MM.1S (cell line): Measurements from ENCODE around the gene COL7A1.

Experiments used
- DNase-seq: peaks from one replicate; pipeline ENCODE4 v3.0.0-alpha.2; 2015
- H2AFZ ChIP-seq: fragments of 300-600 bp; sonication (generic); 2 replicates; pipeline ENCODE4 v1.6.0; 2016; ENCODE audit warnings: antibody characterized with exemption, low read length
- H3F3A ChIP-seq: fragments of 300-600 bp; sonication (generic); 2 replicates; pipeline ENCODE4 v1.6.1; 2016; ENCODE audit warnings: mild to moderate bottlenecking, antibody characterized with exemption, low read length, moderate library complexity, mixed read lengths; ENCODE audit not compliant: insufficient read depth
- H3K27ac ChIP-seq: fragments of 300-600 bp; sonication (generic); 2 replicates; pipeline ENCODE4 v1.5.1; 2016; ENCODE audit warnings: mild to moderate bottlenecking, low read length
- H3K27me3 ChIP-seq: fragments of 300-600 bp; sonication (generic); replicated peaks from 2 replicates; pipeline ENCODE4 v1.6.0; 2016; ENCODE audit warnings: low read length; ENCODE audit not compliant: insufficient read depth
- H3K36me3 ChIP-seq: fragments of 300-600 bp; sonication (generic); replicated peaks from 2 replicates; pipeline ENCODE4 v1.6.1; 2016; ENCODE audit warnings: mild to moderate bottlenecking, low read length, mixed read lengths; ENCODE audit not compliant: insufficient read depth
- H3K4me1 ChIP-seq: fragments of 300-600 bp; sonication (generic); 2 replicates; pipeline ENCODE4 v1.6.1; 2016; ENCODE audit warnings: low read length, mixed read lengths
- H3K4me2 ChIP-seq: fragments of 300-600 bp; sonication (generic); 2 replicates; pipeline ENCODE4 v1.6.0; 2016; ENCODE audit warnings: low read depth, low read length
- H3K4me3 ChIP-seq: fragments of 300-600 bp; sonication (generic); 2 replicates; pipeline ENCODE4 v1.5.1; 2016; ENCODE audit warnings: low read length, mixed read lengths
- H3K79me2 ChIP-seq: fragments of 300-600 bp; sonication (generic); 2 replicates; pipeline ENCODE4 v1.6.1; 2016; ENCODE audit warnings: mixed run types, low read length, mixed read lengths
- H3K9ac ChIP-seq: fragments of 300-600 bp; sonication (generic); 2 replicates; pipeline ENCODE4 v1.6.1; 2016; ENCODE audit warnings: low read length, mixed read lengths
- H3K9me2 ChIP-seq: fragments of 300-600 bp; sonication (generic); replicated peaks from 2 replicates; pipeline ENCODE4 v1.6.1; 2016; ENCODE audit warnings: mild to moderate bottlenecking, low read length, mixed read lengths; ENCODE audit not compliant: insufficient read depth
- H3K9me3 ChIP-seq: fragments of 300-600 bp; sonication (generic); replicated peaks from 2 replicates; pipeline ENCODE4 v1.6.1; 2016; ENCODE audit warnings: mild to moderate bottlenecking, low read length, mixed read lengths; ENCODE audit not compliant: insufficient read depth
- H4K20me1 ChIP-seq: fragments of 300-600 bp; sonication (generic); 2 replicates; pipeline ENCODE4 v1.6.1; 2016; ENCODE audit warnings: mild to moderate bottlenecking, low read length, moderate library complexity, mixed read lengths; ENCODE audit not compliant: insufficient read depth
- EZH2 ChIP-seq: fragments of 300-600 bp; sonication (generic); optimal IDR thresholded peaks from 2 replicates; pipeline ENCODE3; 2017; ENCODE audit warnings: low read depth, mild to moderate bottlenecking, antibody characterized with exemption, low read length, mixed read lengths
- EZH2phosphoT487 ChIP-seq: fragments of 300-600 bp; sonication (generic); IDR thresholded peaks from 2 replicates; pipeline ENCODE4 v1.6.1; 2018; ENCODE audit warnings: antibody characterized with exemption, low read length
- TF ChIP-seq, protein P1 (sequence below): fragments of 300-600 bp; sonication (generic); IDR thresholded peaks from 2 replicates; pipeline ENCODE4 v1.5.1; 2016; ENCODE audit warnings: antibody characterized with exemption, low read length, mixed read lengths

The COL7A1 gene

DNA sequence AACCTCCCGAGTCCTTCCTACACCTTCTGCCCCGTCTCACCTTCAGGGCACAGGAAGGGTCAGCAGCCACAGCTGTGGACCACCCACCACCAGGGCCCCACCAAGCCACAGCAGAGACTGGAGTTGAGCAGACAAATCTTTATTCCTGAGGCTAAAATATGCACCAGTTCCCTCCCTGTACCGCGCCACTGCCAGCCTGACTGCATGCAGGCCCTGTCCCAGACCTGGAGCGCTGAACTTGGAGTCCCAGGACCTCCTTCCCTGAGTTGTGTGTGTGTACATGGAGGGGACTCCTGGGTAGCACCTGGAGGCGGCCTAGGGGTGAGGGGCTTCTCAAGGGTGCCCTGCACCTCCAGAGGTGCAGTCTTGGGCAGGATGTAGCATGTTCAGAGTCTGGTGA lies 30.5 kb upstream of the COL7A1 start:
- H3K9me2 ChIP-seq: no peaks in the 10 kb centered on the region
- H3K27ac ChIP-seq: no peak overlapping the region
- TF ChIP-seq EZH2 (no peak), EZH2phosphoT487 (no peak)
- TF ChIP-seq, protein P1, sequence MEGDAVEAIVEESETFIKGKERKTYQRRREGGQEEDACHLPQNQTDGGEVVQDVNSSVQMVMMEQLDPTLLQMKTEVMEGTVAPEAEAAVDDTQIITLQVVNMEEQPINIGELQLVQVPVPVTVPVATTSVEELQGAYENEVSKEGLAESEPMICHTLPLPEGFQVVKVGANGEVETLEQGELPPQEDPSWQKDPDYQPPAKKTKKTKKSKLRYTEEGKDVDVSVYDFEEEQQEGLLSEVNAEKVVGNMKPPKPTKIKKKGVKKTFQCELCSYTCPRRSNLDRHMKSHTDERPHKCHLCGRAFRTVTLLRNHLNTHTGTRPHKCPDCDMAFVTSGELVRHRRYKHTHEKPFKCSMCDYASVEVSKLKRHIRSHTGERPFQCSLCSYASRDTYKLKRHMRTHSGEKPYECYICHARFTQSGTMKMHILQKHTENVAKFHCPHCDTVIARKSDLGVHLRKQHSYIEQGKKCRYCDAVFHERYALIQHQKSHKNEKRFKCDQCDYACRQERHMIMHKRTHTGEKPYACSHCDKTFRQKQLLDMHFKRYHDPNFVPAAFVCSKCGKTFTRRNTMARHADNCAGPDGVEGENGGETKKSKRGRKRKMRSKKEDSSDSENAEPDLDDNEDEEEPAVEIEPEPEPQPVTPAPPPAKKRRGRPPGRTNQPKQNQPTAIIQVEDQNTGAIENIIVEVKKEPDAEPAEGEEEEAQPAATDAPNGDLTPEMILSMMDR: no peak
- H2AFZ ChIP-seq: no peak overlapping the region
- H3K79me2 ChIP-seq: no peaks in the 10 kb centered on the region
- no peaks in the 10 kb centered on the region for H3K9me3 ChIP-seq
- no peak for DNase-seq
- no peak overlapping the region for H3K9ac ChIP-seq
- no peaks in the 10 kb centered on the region for H4K20me1 ChIP-seq
- no peaks in the 10 kb centered on the region for H3F3A ChIP-seq
- H3K4me2 ChIP-seq: no peak overlapping the region
- no peaks in the 10 kb centered on the region for H3K27me3 ChIP-seq
- no peak overlapping the region for H3K4me3 ChIP-seq
- no peaks in the 10 kb centered on the region for H3K4me1 ChIP-seq
- no peaks in the 10 kb centered on the region for H3K36me3 ChIP-seq

DNA sequence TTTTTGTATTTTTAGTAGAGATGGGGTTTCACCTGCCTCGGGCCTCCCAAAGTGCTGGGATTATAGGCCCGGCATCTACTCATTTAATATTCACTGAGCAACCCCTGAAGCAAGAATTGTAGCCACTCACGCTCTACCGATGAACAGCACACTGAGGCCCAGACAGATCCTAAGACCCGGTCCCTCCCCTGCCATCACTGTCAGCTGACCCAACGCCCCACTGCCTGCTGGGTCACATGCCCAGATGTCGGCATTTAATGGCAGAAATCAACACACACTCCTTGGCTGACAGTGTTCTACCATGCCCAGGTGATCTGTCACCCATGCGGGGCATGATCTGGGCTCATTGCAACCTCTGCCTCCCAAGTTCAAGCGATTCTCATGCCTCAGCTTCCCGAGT lies 29.6 kb upstream of the COL7A1 start:
- Histone ChIP-seq H3F3A (no peaks in the 10 kb centered on the region), H3K4me3 (no peak overlapping the region), H3K79me2 (no peaks in the 10 kb centered on the region), H3K9me2 (no peaks in the 10 kb centered on the region), H4K20me1 (no peaks in the 10 kb centered on the region), H3K36me3 (no peaks in the 10 kb centered on the region), H3K27me3 (no peaks in the 10 kb centered on the region), H2AFZ (no peak overlapping the region), H3K9ac (no peak overlapping the region), H3K4me1 (no peaks in the 10 kb centered on the region), H3K4me2 (no peak overlapping the region), H3K27ac (no peak overlapping the region), H3K9me3 (no peaks in the 10 kb centered on the region)
- TF ChIP-seq, protein P1: no peak
- TF ChIP-seq EZH2phosphoT487 (no peak), EZH2 (no peak)
- DNase-seq: no peak

DNA sequence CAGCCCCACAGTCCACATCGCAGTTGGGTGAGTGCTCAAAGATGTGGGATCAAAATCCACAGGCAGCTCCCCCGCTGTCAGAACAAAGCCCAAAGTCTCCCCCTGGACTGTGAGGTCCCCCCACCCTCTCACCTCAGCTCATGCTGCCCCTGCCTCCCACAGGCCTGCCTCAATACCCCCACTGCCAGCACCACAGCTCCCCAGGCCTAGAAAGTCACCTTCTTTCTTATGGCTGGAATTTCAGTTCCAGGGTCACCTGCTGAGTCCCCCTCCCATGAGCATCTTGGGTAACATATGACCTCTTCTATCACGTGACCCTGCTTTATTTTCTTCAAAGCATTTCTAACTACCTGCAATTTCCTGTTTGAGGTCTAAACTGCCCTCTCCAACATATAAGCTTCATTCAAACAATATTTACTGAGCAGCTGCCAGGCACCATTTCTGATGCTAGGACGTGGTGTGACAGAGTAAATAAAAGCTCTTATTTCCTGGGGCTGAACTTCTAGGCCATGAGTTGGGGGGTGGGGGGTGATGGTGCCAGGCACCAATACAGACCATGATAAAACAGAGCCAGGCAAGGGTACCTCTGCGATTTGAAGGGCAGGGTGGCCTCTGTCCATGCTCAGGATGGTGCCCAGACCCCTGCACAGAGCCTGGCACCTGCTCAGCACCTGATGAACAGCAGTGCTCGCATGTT lies 28.9 kb upstream of the COL7A1 start:
- Histone ChIP-seq H3K36me3 (no peaks in the 10 kb centered on the region), H3K27me3 (no peaks in the 10 kb centered on the region), H3K9me3 (no peaks in the 10 kb centered on the region), H3K4me1 (no peaks in the 10 kb centered on the region), H4K20me1 (no peaks in the 10 kb centered on the region), H3F3A (no peaks in the 10 kb centered on the region), H3K4me2 (no peak overlapping the region), H3K79me2 (no peaks in the 10 kb centered on the region), H3K4me3 (no peak overlapping the region), H2AFZ (no peak overlapping the region), H3K27ac (no peak overlapping the region), H3K9ac (no peak overlapping the region), H3K9me2 (no peaks in the 10 kb centered on the region)
- TF ChIP-seq EZH2phosphoT487: no peak
- TF ChIP-seq EZH2: no peak
- TF ChIP-seq, protein P1: no peak
- peak; percentile 37 for DNase-seq
